IMR-90 (cell line): ENCODE data around the gene TFCP2. TPM values are rescaled to one million over a fixed set of nuclear protein-coding genes. Genes with fewer than 3 reads are reported as not detected.

Source experiments
- ATAC-seq: fragments of 200-7000 bp; cut with Tn5 transposase; 2 replicates; pipeline ENCODE4 v1.9.1; 2020; ENCODE audit warnings: low read depth, mild to moderate bottlenecking, moderate library complexity
- BruUV-seq: library from RNA; stranded (reverse); fragments of 400-500 nt; replicated peaks from 2 replicates; lab custom pipeline; 2021; lab: Mats Ljungman, UMichigan
- CTCF ChIA-PET: fragments of 300-600 bp; formaldehyde crosslinking; extraction: SDS; loops from one replicate; lab custom pipeline; 2021; ENCODE audit warnings: antibody characterized with exemption; lab: Yijun Ruan, JAX
- POLR2A ChIA-PET: fragments of 300-600 bp; sonication (Branson Sonifier 250); formaldehyde crosslinking; loops from one replicate; lab custom pipeline; 2022; ENCODE audit warnings: antibody characterized with exemption; ENCODE audit not compliant: unreplicated experiment; lab: Charles Lee
- DNase-seq: peaks from one replicate; pipeline ENCODE4 v3.0.0; 2013
- H2AFZ ChIP-seq: replicated peaks from 2 replicates; pipeline ENCODE3; 2013; ENCODE audit warnings: low read length, mild to moderate bottlenecking; ENCODE audit not compliant: poor library complexity
- H2AK5ac ChIP-seq: 2 replicates; pipeline ENCODE4 v1.6.1; 2013; ENCODE audit warnings: low read depth, low read length, inconsistent platforms
- H2AK9ac ChIP-seq: replicated peaks from 2 replicates; pipeline ENCODE3; 2013; ENCODE audit warnings: mild to moderate bottlenecking, low read depth, low read length, moderate library complexity; ENCODE audit not compliant: poor library complexity
- H2BK120ac ChIP-seq: 2 replicates; pipeline ENCODE4 v1.6.1; 2013; ENCODE audit warnings: low read depth, low read length, inconsistent platforms
- H2BK15ac ChIP-seq: 3 replicates; pipeline ENCODE4 v1.6.1; 2013; ENCODE audit warnings: low read depth, low read length, inconsistent platforms
- H2BK20ac ChIP-seq: 2 replicates; pipeline ENCODE4 v1.6.1; 2013; ENCODE audit warnings: low read depth, mild to moderate bottlenecking, inconsistent platforms, low read length, moderate library complexity
- H2BK5ac ChIP-seq: 2 replicates; pipeline ENCODE4 v1.6.1; 2013; ENCODE audit warnings: mild to moderate bottlenecking, low read depth, low read length, inconsistent platforms; ENCODE audit not compliant: poor library complexity, severe bottlenecking
- H3K14ac ChIP-seq: replicated peaks from 2 replicates; pipeline ENCODE4 v1.6.1; 2013; ENCODE audit warnings: low read depth, low read length, inconsistent platforms
- H3K18ac ChIP-seq: 2 replicates; pipeline ENCODE4 v1.6.1; 2013; ENCODE audit warnings: low read depth, low read length, control low read depth
- H3K23ac ChIP-seq: 2 replicates; pipeline ENCODE4 v1.6.1; 2013; ENCODE audit warnings: low read depth, low read length, inconsistent platforms
- H3K27ac ChIP-seq: 2 replicates; pipeline ENCODE4 v1.5.1; 2013; ENCODE audit warnings: mild to moderate bottlenecking, control low read depth, low read length; ENCODE audit not compliant: insufficient read depth
- H3K27me3 ChIP-seq: 2 replicates; pipeline ENCODE4 v1.6.1; 2013; ENCODE audit warnings: low read length; ENCODE audit not compliant: control insufficient read depth, insufficient read depth
- H3K36me3 ChIP-seq: 2 replicates; pipeline ENCODE4 v1.6.1; 2013; ENCODE audit warnings: low read length, mixed read lengths; ENCODE audit not compliant: control insufficient read depth, insufficient read depth
- H3K4ac ChIP-seq: 2 replicates; pipeline ENCODE4 v1.6.1; 2013; ENCODE audit warnings: low read depth, low read length, inconsistent platforms
- H3K4me1 ChIP-seq: 2 replicates; pipeline ENCODE4 v1.6.1; 2013; ENCODE audit warnings: low read length, mixed read lengths; ENCODE audit not compliant: control insufficient read depth, insufficient read depth
- H3K4me2 ChIP-seq: 2 replicates; pipeline ENCODE4 v1.6.1; 2013; ENCODE audit warnings: low read depth, mild to moderate bottlenecking, control low read depth, low read length, moderate library complexity
- H3K4me3 ChIP-seq: 2 replicates; pipeline ENCODE4 v1.5.1; 2013; ENCODE audit warnings: low read depth, mild to moderate bottlenecking, control low read depth, low read length, moderate library complexity; ENCODE audit not compliant: insufficient read depth
- H3K56ac ChIP-seq: 2 replicates; pipeline ENCODE4 v1.6.1; 2013; ENCODE audit warnings: low read length, inconsistent platforms; ENCODE audit not compliant: insufficient read depth; ENCODE audit errors: extremely low read depth
- H3K79me1 ChIP-seq, 2 experiments: 2 replicates each; pipeline ENCODE4 v1.6.1; 2013; ENCODE audit warnings: low read length in 2 of 2, inconsistent platforms in 1 of 2, low read depth in 1 of 2
- H3K9ac ChIP-seq: 2 replicates; pipeline ENCODE4 v1.6.1; 2013; ENCODE audit warnings: low read depth, low read length, control low read depth
- H3K9me1 ChIP-seq: 2 replicates; pipeline ENCODE4 v1.6.1; 2013; ENCODE audit warnings: low read length, inconsistent platforms; ENCODE audit not compliant: insufficient read depth
- H3K9me3 ChIP-seq: 2 replicates; pipeline ENCODE4 v1.6.1; 2013; ENCODE audit warnings: low read length; ENCODE audit not compliant: control insufficient read depth, insufficient read depth
- H4K20me1 ChIP-seq: 2 replicates; pipeline ENCODE4 v1.6.1; 2013; ENCODE audit warnings: low read length, inconsistent platforms; ENCODE audit not compliant: insufficient read depth
- H4K5ac ChIP-seq: 2 replicates; pipeline ENCODE4 v1.6.1; 2013; ENCODE audit warnings: mild to moderate bottlenecking, low read depth, low read length, control low read depth
- H4K8ac ChIP-seq, 2 experiments: 2 replicates each; pipeline ENCODE4 v1.6.1; 2013; ENCODE audit warnings: low read depth in 2 of 2, low read length in 2 of 2, control low read depth in 1 of 2, inconsistent platforms in 1 of 2
- H4K91ac ChIP-seq: 2 replicates; pipeline ENCODE4 v1.6.1; 2013; ENCODE audit warnings: low read depth, low read length, inconsistent platforms; ENCODE audit not compliant: insufficient read depth
- BHLHE40 ChIP-seq: fragments of 150-350 bp; IDR thresholded peaks from 2 replicates; pipeline ENCODE4 v1.6.1; 2016; ENCODE audit warnings: mild to moderate bottlenecking, low read depth, low read length
- CEBPB ChIP-seq: IDR thresholded peaks from 2 replicates; pipeline ENCODE4 v1.6.1; 2012; ENCODE audit warnings: low read depth, low read length, improper control_type of control experiment
- CHD1 ChIP-seq: IDR thresholded peaks from 2 replicates; pipeline ENCODE4 v1.6.1; 2012; ENCODE audit warnings: low read depth, low read length, improper control_type of control experiment
- FOS ChIP-seq: fragments of 150-350 bp; IDR thresholded peaks from 2 replicates; pipeline ENCODE4 v1.6.1; 2016; ENCODE audit warnings: low read depth, low read length
- MAFK ChIP-seq: IDR thresholded peaks from 2 replicates; pipeline ENCODE4 v1.6.1; 2012; ENCODE audit warnings: low read depth, low read length, improper control_type of control experiment
- MAZ ChIP-seq: IDR thresholded peaks from 2 replicates; pipeline ENCODE4 v1.6.1; 2012; ENCODE audit warnings: low read depth, mild to moderate bottlenecking, low read length, improper control_type of control experiment, moderate library complexity, borderline replicate concordance
- MXI1 ChIP-seq: IDR thresholded peaks from 2 replicates; pipeline ENCODE4 v1.6.1; 2012; ENCODE audit warnings: low read depth, mild to moderate bottlenecking, low read length, moderate library complexity, borderline replicate concordance
- NFE2L2 ChIP-seq: fragments of 150-350 bp; IDR thresholded peaks from 2 replicates; pipeline ENCODE4 v1.6.1; 2016; ENCODE audit warnings: low read depth, mild to moderate bottlenecking, low read length
- POLR2A ChIP-seq: IDR thresholded peaks from 2 replicates; pipeline ENCODE4 v1.6.1; 2012; ENCODE audit warnings: mild to moderate bottlenecking, low read depth, low read length
- RAD21 ChIP-seq: IDR thresholded peaks from 2 replicates; pipeline ENCODE4 v1.6.1; 2012; ENCODE audit warnings: low read length, improper control_type of control experiment
- RCOR1 ChIP-seq: IDR thresholded peaks from 2 replicates; pipeline ENCODE4 v1.6.1; 2012; ENCODE audit warnings: mild to moderate bottlenecking, low read length, improper control_type of control experiment; ENCODE audit not compliant: insufficient replicate concordance
- RFX5 ChIP-seq: IDR thresholded peaks from 2 replicates; pipeline ENCODE4 v1.8.0; 2012; ENCODE audit warnings: low read depth, mild to moderate bottlenecking, low read length, moderate library complexity
- SMC3 ChIP-seq: fragments of 150-350 bp; IDR thresholded peaks from 2 replicates; pipeline ENCODE4 v1.6.1; 2016; ENCODE audit warnings: low read depth, mild to moderate bottlenecking, antibody characterized with exemption, low read length, moderate library complexity
- WGBS, 2 experiments: methylation state at CpG; one replicate each; pipeline versions ENCODE4 v1.1.5 to v1.1.7; 2013; ENCODE audit warnings: missing lambda C conversion rate in 2 of 2; ENCODE audit not compliant: insufficient read length in 1 of 2; ENCODE audit errors: extremely low coverage in 2 of 2; 5-methylcytosine and 5-hydroxymethylcytosine counted together
- dilution Hi-C: fragments of 300-500 bp; cut with HindIII; formaldehyde crosslinking; loops from one replicate; pipeline ENCODE4 v1.14.3; 2018; ENCODE audit warnings: low sequenced_read_pairs; ENCODE audit not compliant: unreplicated experiment
- in situ Hi-C: fragments of 300-500 bp; cut with MboI; formaldehyde crosslinking; loops from 3 replicates; pipeline ENCODE4 v1.14.3; 2019; ENCODE audit warnings: low sequenced_read_pairs, inconsistent platforms, mixed read lengths
- intact Hi-C: fragments of 100-400 bp; cut with micrococcal nuclease; formaldehyde crosslinking; loops from 2 replicates; pipeline ENCODE4 v1.10.0; 2022
- polyA plus RNA-seq, 3 experiments: library from polyadenylated mRNA; depleted of rRNA; stranded (reverse); fragments of >200 nt; gene quantifications; 2 replicates each; pipeline ENCODE4 v1.2.3, GENCODE V29; 2012; ENCODE audit warnings: low replicate concordance in 1 of 3
- total RNA-seq: library from RNA; depleted of rRNA; stranded (reverse); fragments of >200 nt; gene quantifications from 2 replicates; pipeline ENCODE4 v1.2.3, GENCODE V29; 2012
- TF ChIP-seq, protein P1 (sequence below): fragments of 150-350 bp; IDR thresholded peaks from 2 replicates; pipeline ENCODE4 v1.6.1; 2017; ENCODE audit warnings: mild to moderate bottlenecking, antibody characterized with exemption, low read length, low read depth
- TF ChIP-seq, protein P2 (sequence below): conservative IDR thresholded peaks from 2 replicates; pipeline ENCODE4 v1.5.1; 2012; ENCODE audit warnings: mild to moderate bottlenecking, low read depth, low read length, improper control_type of control experiment
- TF ChIP-seq, protein P3 (sequence below): fragments of 150-350 bp; IDR thresholded peaks from 2 replicates; pipeline ENCODE4 v1.6.1; 2016; ENCODE audit warnings: low read depth, mild to moderate bottlenecking, low read length, moderate library complexity, borderline replicate concordance

The TFCP2 gene
- total and polyA plus RNA-seq, 2 of the 4 experiments (the other 2 are of a cell fraction): 10.0 to 15.4 TPM

DNA sequence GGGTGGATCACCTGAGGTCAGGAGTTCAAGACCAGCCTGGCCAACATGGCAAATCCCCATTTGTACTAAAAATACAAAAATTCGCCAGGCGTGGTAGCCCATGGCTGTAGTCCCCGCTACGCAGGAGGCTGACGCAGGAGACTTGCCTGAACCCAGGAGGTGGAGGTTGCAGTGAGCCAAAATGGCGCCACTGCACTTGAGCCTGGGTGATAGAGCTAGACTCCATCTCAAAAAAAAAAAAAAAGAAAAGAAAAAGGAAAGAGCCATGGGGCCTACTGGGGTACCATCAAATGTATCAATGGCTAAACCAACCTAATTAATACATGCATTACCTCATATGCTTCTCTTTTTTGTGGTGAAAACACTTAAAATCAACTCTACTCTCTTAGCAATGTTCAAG lies 10.7 kb downstream of the TFCP2 start:
- TF ChIP-seq SMC3: no peak
- TF ChIP-seq, protein P1, sequence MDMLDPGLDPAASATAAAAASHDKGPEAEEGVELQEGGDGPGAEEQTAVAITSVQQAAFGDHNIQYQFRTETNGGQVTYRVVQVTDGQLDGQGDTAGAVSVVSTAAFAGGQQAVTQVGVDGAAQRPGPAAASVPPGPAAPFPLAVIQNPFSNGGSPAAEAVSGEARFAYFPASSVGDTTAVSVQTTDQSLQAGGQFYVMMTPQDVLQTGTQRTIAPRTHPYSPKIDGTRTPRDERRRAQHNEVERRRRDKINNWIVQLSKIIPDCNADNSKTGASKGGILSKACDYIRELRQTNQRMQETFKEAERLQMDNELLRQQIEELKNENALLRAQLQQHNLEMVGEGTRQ: no peak
- no peak for TF ChIP-seq MAFK
- TF ChIP-seq, protein P2, sequence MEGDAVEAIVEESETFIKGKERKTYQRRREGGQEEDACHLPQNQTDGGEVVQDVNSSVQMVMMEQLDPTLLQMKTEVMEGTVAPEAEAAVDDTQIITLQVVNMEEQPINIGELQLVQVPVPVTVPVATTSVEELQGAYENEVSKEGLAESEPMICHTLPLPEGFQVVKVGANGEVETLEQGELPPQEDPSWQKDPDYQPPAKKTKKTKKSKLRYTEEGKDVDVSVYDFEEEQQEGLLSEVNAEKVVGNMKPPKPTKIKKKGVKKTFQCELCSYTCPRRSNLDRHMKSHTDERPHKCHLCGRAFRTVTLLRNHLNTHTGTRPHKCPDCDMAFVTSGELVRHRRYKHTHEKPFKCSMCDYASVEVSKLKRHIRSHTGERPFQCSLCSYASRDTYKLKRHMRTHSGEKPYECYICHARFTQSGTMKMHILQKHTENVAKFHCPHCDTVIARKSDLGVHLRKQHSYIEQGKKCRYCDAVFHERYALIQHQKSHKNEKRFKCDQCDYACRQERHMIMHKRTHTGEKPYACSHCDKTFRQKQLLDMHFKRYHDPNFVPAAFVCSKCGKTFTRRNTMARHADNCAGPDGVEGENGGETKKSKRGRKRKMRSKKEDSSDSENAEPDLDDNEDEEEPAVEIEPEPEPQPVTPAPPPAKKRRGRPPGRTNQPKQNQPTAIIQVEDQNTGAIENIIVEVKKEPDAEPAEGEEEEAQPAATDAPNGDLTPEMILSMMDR: no peak
- no peak for TF ChIP-seq MXI1
- TF ChIP-seq RFX5: no peak
- no peak for TF ChIP-seq FOS
- no peak for TF ChIP-seq MAZ
- TF ChIP-seq, protein P3, sequence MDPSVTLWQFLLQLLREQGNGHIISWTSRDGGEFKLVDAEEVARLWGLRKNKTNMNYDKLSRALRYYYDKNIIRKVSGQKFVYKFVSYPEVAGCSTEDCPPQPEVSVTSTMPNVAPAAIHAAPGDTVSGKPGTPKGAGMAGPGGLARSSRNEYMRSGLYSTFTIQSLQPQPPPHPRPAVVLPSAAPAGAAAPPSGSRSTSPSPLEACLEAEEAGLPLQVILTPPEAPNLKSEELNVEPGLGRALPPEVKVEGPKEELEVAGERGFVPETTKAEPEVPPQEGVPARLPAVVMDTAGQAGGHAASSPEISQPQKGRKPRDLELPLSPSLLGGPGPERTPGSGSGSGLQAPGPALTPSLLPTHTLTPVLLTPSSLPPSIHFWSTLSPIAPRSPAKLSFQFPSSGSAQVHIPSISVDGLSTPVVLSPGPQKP: no peak
- no peak for TF ChIP-seq NFE2L2
- TF ChIP-seq BHLHE40: no peak
- TF ChIP-seq RAD21: no peak
- TF ChIP-seq POLR2A: no peak
- TF ChIP-seq CHD1: no peak
- TF ChIP-seq RCOR1: no peak
- no peak for TF ChIP-seq CEBPB
- Histone ChIP-seq H2AK5ac (no peak overlapping the region), H3K9me3 (no peaks in the 10 kb centered on the region), H3K9ac (no peak overlapping the region), H2BK15ac (no peak overlapping the region), H2BK120ac (no peak overlapping the region), H4K8ac (no peak overlapping the region), H4K5ac (no peak overlapping the region), H3K4me2 (no peak overlapping the region), H4K20me1 (peaks cover 14% of the 10 kb centered on the region), H4K91ac (no peak overlapping the region), H3K14ac (no peak overlapping the region), H2BK20ac (no peak overlapping the region), H2AFZ (no peak overlapping the region), H3K36me3 (no peaks in the 10 kb centered on the region), H3K23ac (no peak overlapping the region), H3K18ac (no peak overlapping the region), H3K27me3 (no peaks in the 10 kb centered on the region), H3K56ac (no peak overlapping the region), H2AK9ac (no peak overlapping the region), H2BK5ac (no peak overlapping the region), H3K27ac (no peak overlapping the region), H3K4me3 (no peak overlapping the region), H3K9me1 (peaks cover 3% of the 10 kb centered on the region), H3K79me1 (peaks cover 35 to 71% of the 10 kb centered on the region in 2 experiments), H3K4ac (no peak overlapping the region), H3K4me1 (no peaks in the 10 kb centered on the region)
- POLR2A ChIA-PET: no interaction called here
- no peak for DNase-seq
- dilution Hi-C loops: no loop called here
- intact Hi-C loops: no loop called here
- BruUV-seq: no TSS peak
- 100% methylated on average over 3 of the region's 6 CpGs; no CpG with 5 or more reads in 1 of the 2 experiments for WGBS, 2 experiments
- CTCF ChIA-PET: no interaction called here
- ATAC-seq: no peak
- in situ Hi-C loops: no loop called here
